Liver (tissue), 3 donors: ENCODE measurements around the gene BTBD17.

ENCODE experiments used
- REST ChIP-seq: IDR thresholded peaks from 2 replicates; pipeline ENCODE4 v1.6.1; 2016; ENCODE audit warnings: antibody characterized with exemption, mild to moderate bottlenecking
- TAF1 ChIP-seq: conservative IDR thresholded peaks from 2 replicates; pipeline ENCODE4 v1.6.1; 2016; ENCODE audit warnings: antibody characterized with exemption, mild to moderate bottlenecking
- TF ChIP-seq, protein P1 (sequence below): fragments of 150-350 bp; IDR thresholded peaks from 2 replicates; pipeline ENCODE4 v1.5.1; 2017; ENCODE audit warnings: improper control_type of control experiment, low read depth, low read length; ENCODE audit not compliant: missing input control
- donor health status: healthy.
- donor health status: healthy.

GRCh38 chr17:74309902-74310301, 51.8 kb downstream of the BTBD17 start:
- TF ChIP-seq, protein P1, sequence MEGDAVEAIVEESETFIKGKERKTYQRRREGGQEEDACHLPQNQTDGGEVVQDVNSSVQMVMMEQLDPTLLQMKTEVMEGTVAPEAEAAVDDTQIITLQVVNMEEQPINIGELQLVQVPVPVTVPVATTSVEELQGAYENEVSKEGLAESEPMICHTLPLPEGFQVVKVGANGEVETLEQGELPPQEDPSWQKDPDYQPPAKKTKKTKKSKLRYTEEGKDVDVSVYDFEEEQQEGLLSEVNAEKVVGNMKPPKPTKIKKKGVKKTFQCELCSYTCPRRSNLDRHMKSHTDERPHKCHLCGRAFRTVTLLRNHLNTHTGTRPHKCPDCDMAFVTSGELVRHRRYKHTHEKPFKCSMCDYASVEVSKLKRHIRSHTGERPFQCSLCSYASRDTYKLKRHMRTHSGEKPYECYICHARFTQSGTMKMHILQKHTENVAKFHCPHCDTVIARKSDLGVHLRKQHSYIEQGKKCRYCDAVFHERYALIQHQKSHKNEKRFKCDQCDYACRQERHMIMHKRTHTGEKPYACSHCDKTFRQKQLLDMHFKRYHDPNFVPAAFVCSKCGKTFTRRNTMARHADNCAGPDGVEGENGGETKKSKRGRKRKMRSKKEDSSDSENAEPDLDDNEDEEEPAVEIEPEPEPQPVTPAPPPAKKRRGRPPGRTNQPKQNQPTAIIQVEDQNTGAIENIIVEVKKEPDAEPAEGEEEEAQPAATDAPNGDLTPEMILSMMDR, result no peak
- no peak for TF ChIP-seq REST
- no peak for TF ChIP-seq TAF1
